GM21528 (cell line): Measurements from ENCODE around the gene SULF2.

ENCODE experiments used
- ATAC-seq: cut with Tn5 transposase; IDR thresholded peaks from one replicate; pipeline ENCODE4 v1.9.1; 2021; ENCODE audit warnings: mild to moderate bottlenecking, moderate library complexity; ENCODE audit not compliant: unreplicated experiment, low FRiP score

SULF2 gene

DNA sequence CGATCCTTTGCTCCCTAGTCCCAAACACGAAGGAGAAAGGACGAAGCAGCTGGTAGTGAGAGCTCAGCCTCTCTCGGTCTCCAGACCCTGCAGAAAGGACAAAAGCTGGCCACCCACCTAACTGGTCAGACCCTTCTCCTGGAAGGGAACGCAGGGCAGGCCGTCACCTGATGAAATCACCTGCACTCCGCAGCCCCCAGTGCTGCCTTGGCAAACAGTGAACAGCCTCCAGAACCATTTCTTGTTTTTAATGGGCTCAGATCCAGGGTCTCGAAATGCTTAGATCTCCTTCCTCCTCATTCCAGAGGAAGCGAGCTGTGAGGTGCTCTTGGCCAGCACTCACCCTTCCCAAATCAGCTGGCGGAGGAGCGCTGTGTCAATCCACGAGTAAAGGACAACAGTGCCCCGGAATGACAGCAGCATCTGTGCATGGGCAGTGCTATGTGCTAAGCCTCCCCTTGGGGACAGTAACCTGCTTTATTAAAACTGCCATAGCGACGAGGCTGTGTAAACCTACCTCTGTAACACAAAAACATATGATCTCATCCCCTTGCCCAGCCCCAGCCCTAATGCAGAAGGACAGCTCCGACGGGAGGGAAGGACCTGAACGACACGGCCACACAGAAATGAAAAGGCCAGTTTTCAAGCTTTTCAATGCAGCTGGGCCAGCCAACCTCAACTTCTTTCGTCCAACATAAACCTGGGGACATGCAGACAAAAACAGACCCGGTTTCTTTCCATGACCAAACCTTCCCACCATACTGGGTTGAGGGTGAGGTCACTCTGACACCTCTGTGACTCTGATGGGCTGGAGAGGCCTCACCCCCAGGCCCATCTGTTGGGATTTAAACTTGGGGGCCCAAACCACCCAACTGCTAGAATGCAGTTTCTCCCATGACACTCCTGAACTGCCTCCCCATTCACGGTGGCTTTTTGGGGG lies 43.3 kb downstream of the SULF2 start:
- no peak for ATAC-seq

DNA sequence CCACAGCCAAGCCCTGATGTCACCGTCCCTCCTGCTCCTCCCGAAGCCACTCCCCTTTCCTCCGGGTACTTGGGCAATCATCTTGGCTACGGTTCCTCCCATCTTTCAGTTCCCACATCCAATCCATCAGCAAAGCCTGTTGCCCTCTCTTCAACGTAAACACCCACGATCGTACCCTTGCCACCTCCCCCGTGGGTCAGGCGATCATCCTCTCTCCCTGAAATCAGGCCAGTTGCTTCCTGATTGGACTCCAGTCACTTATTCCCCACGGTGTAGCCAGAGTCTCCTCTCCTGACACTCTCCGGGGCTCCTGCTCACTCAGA lies 44.5 kb downstream of the SULF2 start:
- ATAC-seq: no peak

DNA sequence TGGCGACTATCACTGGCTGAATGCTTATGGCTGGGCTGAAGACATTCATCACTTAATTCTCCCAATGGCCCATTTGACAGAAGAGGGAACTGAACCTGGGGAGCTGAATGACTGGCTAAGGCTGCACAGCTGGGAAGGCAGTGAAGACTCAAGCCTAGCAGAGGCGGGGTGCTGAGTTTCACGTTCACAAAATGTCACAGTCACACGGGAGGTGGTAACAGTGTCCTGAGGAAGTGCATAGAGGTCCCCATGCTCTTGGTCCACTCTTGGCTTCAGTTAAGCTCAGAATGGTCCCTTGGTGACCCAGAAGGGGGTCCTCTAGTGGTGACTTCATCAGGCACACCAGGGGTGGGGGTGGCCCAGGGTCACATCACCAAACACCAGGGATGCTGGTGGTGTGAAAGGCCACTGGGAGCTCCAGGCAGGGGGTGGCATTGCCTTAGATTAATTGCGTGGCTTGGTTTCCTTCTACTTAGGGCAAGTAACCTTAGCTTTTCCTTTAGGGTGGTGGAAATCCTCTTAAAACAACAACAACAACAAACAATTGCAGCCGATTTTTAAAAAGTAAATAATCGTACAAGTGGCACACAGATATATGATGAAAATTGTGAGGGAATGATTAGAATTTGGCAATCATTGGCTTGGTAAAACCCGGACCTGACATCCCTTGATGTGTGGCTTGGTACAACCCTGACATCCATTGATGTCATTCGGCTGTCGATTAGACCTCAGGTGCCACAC lies 45.0 kb downstream of the SULF2 start:
- ATAC-seq: no peak

DNA sequence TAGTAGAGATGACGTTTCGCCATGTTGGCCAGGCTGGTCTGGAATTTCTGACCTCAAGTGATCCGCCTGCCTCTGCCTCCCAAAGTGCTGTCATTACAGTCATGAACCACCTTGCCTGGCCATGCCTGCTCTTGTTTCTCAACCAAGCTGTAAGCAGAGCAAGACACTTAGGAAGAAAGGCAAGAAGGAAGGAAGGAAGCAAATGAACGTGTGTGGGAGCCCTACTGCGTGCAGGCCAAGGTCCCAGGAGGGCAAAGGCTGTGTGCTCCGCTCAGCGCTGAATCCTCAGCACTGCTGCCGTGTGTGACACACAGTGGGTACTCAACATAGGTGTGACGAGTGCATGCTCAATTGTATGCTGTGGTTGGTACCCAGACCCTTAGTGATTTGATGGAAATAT lies 47.4 kb downstream of the SULF2 start:
- ATAC-seq: no peak

DNA sequence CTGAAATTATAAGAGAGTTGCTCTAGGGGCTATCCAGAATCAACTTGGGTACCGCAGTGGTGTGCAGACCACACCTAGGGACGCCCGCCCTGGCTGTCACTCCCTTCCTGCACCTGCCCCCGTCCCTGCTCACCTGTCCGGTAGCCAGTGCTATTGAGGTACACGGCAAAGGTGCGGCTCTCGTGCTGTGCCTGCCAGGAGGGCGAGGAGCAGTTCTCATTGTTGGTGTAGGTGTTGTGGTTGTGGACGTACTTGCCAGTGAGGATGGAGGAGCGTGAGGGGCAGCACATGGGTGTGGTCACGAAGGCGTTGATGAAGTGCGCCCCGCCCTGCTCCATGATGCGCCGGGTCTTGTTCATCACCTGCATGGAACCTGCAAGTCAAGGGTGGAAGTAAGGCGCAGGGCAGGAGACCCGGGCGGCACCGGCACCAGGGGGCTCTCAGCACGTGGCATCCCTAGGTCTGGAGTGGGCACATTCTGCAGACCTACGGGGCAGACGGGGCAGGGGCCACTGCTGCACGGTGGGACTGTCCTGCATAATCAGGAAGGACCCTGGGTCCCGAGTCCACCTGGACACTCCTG lies 48.6 kb downstream of the SULF2 start:
- ATAC-seq: no peak

DNA sequence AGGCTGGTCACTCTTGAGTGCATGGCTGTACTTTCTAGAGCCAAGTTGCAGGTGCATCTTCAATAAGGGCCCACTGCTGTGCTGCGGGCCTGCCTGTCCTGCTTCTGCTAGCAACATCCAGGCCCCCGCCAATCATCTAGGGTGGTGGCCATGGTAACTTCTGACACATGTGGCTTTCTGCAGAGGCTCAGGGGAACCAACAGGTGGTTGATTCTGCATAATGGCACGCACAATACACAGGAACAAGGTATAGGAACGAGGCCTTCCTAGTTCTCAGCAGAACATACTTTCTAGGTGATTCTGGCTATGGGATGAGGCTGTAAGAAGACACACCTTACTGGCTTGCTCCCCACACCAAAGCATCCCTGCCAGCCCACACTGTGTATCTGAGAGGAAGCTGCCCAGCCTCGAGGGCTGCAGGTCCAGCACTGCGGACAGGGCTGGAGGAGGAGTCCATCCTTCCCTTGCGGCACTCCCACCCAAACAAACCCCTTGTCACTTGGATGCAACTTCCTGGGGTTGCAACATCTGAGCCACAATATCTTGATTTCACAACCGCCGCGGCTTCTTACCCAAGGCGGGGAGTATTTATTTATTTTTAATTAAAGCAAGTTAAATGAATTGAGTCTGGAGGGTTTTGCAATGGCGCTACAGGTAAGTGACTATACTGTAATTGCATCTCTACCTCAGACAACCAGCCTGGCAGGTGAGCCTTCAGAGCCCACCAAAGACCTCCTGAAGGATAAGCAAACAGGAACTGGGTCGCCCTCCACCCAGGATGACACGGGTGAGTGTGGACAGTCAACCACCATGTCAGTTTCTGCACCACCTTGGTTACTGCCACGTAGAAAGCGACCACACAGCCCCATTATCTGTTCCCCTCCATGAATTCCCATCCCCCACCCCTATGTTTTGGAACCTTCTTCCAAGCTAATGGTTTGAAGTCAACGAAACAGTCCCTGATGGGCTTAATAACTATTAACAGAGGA lies 49.6 kb downstream of the SULF2 start:
- ATAC-seq: no peak

DNA sequence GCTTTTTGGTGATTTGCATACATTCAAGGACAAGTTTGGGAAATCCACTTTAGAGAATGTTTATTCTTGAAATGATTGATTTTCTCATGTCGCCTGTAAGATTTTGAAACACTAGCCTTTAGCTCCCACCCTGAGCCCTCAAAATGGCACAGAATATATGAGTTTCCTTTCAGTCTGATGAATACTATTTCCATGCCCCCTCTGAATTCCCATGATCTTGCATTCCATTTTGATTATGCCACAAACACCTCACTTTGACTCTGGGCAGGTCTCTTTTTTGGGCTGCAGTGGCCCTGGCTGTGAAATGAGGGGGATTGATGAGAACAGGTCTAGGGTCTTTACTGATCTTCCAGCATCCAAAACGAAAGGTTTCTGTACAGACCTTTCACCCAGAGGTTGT lies 50.4 kb downstream of the SULF2 start:
- ATAC-seq: no peak

DNA sequence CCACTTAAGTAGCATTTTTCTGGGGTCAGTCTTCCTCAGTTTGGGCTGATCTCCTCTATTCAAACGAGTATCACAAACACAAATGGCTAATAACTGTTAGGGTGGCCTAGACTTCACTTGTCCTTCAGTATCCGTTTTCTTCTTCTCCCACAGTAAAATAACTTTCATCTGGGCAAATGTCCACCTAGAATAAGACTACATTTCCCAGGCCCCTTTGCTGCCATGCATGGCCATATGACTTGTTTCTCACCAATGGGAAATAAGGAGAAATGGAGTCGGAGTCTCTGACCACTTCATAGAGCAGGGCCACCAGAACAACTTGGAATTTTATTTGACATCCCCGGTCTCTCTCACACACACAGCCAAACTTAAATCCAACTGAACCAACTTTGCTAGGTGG lies 51.4 kb downstream of the SULF2 start:
- ATAC-seq: no peak

DNA sequence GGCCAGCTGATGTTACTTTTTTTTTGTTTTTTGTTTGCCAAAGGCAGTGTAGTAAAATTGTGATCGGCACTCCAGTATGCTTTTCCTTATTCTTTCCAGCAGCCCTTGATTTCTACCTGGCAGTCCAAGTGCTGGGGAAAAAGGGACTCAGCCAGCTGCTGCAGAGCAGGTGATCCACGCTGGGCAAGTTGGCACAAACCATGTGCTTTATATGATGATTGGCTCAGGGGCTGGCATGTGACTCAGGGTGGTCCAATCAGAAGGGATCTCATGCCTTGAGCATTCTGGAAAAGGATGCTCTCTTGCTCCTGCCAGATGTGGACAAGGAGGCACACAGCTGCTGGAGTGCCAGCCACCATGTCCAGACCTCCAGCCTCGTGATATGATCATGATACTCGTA lies 54.5 kb downstream of the SULF2 start:
- no peak for ATAC-seq

DNA sequence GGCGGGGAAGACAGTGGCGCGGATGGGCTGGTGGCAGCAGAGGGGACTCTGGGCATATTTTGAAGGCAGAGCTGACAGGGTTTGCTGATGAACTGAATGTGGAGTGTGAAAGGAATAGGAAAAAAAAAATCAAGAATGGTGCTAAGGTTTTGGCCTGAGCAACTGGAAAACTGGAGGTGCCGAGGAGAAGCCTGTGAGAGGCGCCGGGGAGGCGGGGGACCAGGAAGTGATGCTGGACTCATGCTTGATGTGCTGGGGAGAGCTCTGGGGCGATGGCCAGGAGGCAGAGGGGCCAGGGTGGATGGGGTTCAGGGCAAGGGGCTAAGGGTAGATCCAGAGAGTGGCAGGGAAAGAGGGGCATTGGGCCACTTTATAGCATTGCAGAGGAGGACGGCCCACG lies 55.8 kb downstream of the SULF2 start:
- ATAC-seq: no peak

DNA sequence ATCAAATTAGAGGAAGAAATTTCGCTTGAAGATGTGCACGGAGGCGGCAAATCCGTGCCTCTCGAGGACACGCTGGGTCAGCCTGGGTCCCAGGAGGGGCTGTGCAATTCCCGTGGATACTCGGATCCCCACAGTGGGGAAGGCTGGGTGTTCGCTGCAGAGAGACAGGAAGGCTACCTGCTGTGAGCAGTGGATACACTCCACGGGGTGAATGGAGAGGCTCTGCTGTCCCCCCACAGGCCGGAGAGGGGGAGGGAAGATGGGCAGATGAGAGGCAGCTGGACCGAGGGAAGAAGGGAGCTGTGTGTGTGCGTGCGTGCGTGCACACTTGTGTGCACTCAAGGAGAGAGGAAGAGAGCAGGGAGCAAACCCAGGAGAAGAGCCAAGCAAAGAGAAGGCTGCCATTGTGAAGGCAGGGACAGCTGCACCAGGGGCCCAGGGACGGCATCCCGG lies 57.3 kb downstream of the SULF2 start:
- peak; percentile 14 for ATAC-seq

DNA sequence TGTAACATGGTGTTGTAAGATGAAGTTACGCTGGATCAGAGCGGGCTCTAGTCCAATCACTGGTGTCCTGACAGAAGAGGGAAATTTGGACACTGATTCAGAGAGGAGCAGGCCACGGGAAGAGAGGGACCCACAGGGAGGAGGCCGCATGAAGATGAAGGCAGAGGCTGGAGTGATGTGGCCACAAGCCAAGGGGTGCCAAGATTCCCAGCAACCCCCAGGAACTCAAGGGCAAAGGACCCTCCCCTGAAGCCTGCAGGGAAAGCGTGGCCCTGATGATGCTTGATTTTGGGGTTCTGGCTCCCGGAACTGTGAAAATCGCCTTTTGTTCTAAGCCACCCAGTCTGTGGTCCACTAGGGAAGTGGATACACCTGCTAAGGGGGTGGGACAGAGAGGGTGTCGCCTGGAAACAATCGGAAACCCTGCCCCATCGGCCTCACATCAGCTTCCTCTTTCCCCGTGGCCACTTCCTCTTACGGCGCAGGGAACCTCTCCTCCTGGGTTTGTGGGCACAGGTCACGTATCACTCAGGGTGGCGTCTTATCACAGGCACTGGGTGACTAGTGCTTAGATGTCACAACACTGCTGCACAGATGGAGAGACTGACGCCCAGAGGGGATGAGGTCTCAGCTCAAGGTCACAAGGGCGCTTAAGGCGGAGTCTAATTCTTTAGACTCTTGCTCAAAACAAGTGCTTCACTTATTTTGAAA lies 58.0 kb downstream of the SULF2 start:
- ATAC-seq: peak; percentile 77

DNA sequence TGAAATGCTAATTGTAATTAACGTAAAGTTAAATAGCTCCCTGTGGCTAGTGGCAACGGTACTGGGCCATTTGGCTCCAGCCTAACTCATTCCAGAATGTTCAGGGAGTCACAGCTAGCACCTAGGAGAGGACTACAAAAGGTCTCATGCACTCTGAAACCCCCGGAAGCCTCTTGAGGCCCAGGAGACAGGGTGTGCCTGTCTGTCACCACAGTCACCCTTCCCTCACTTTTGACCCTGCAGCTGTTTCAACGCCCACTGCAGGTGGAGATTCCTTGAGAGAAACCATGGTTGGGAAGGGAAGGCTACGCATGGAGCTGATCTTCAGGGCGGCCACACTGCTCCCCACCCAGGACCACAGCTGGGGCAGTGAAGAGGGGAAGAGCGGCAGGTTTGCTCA lies 58.6 kb downstream of the SULF2 start:
- no peak for ATAC-seq

DNA sequence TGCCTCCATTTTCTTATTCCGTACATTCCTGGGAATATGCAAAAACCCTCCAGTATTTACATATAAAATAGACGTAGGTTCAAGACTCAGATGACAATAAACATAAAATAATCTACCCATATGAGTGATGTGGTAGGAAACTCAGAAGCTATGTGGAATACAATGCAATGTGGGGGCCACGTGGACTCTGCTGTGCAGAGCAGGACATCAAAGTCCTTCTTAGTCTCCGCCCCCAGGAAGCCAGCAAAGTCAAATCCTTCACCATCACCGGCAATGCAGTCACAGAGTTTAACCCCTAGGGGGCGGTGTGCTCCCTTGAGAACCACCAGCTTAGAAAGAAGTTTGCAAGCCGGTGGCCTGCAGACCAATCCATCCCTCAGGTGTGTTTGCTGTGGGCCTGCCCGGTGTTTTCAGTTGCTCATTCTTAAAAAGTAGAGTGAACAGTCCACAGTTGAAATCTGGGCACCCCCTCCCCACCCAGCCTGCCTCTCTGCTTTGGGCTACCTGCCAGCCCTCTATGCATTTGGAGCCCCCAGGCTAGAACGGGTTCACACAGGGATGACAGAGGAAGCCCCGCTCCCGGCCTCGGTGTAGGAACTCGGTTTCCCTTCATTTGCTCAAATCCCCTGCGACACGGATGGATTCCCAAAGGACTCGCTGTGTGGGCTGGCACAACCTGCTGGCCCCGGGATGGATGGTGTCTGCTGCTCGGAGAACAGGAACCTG lies 59.9 kb downstream of the SULF2 start:
- no peak for ATAC-seq

DNA sequence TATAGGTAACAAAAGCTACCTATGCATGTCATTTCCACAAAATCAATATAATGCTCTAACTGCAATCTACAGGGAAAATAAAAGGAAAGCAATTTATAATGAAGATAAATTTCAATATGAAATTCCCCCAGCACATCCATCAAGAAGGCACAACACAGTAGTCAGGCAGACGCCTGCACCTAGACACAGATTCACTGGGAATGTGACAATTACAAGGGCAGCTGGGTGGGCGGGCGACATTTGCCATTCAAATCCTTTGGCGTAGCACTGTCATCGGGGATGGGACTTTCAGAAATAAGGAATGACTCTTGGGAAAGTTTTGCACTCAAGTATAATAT lies 60.4 kb downstream of the SULF2 start:
- no peak for ATAC-seq

DNA sequence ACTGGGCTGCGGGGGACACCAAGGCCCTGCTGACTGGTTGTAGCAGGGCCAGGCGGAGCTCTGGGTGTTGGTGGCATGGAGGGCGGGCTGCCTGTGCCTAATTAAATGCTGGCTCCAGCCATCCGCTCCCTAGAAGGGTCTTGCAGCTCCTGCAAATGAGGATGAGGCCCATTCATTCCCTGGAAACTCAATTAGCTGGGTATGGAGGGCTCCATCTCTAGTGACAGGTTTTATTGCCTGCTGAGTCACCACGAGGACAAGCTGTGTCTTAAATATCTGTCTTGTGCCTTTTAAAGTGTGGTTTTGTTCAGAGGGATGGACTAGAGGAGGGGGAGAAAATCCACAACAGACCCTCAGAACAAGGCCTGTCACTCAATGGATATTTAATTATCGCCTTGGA lies 60.9 kb downstream of the SULF2 start:
- no peak for ATAC-seq

DNA sequence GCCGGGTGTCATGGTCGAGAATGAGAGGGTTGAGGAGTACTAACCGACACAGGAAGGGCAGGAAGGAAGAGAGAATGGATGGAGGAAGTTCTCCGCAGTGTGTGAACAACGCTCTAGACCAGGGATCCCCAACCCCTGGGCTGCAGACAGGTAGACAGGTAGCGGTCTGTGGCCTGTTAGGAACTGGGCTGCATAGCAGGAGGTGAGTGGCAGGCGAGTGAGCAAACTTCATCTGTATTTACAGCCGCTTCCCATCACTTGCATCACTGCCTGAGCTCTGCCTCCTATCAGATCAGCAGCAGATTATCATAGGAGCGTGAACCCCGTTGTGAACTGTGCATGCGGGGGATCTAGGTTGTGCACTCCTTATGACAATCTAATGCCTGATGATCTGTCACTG lies 62.0 kb downstream of the SULF2 start:
- ATAC-seq: no peak

DNA sequence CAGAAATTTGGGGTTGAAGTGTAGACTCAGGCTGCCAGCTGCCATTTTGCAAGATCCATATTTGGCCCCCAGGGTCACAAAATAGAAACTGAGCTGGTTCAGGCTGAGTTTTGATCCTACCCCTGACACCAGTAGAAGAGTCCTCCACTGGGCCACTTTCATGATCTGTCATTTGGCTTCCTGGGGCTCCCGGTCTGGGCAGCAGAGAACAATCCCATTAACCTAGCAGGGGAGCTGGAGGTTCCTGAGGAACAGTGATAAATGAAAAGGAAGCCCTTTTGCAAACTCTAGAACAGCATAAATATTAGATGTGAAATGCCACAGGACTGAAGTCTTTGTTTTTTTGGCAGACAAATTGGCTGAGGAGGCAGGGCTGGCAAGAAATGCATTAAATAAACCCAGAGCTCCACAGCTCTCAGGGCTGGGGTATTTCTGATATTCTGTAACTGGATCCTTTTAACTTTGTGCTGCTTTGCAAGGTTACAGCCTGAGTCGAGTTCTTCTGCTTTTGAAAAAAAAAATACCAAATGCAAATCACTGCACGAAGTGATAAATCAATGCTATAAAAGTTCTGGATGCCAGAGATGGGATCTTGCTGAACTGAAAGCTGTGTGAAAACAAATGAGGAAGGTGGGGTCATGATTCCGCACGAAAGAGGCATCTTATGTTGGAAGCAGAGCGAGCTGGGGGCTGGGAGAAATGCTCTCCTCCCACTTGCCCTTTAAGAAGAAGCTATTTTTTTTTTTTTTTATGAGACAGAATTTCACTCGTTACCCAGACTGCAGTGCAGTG lies 64.4 kb downstream of the SULF2 start:
- ATAC-seq: no peak
